Mucosa of rectum (tissue), 2 donors: ENCODE results near the gene RIN3.
A peak's percentile ranks its signal among the peaks of the same experiment; 100 is the strongest.

Experiments used
- H3K27ac ChIP-seq, 2 donors: one replicate each; pipeline ENCODE4 v1.7.0; 2013; ENCODE audit warnings: inconsistent platforms in 2 of 2, low read depth in 2 of 2, low read length in 2 of 2
- H3K27me3 ChIP-seq, 2 donors: one replicate each; pipeline ENCODE4 v1.7.0; 2013; ENCODE audit warnings: low read length in 2 of 2; ENCODE audit not compliant: control insufficient read depth in 2 of 2, insufficient read depth in 2 of 2
- H3K36me3 ChIP-seq, 2 donors: one replicate each; pipeline ENCODE4 v1.7.0; 2013; ENCODE audit warnings: low read length in 2 of 2; ENCODE audit not compliant: control insufficient read depth in 2 of 2, insufficient read depth in 2 of 2
- H3K4me1 ChIP-seq, 2 donors: one replicate each; pipeline ENCODE4 v1.7.0; 2013; ENCODE audit warnings: low read length in 2 of 2, mild to moderate bottlenecking in 1 of 2; ENCODE audit not compliant: control insufficient read depth in 2 of 2, insufficient read depth in 2 of 2
- H3K4me3 ChIP-seq, 2 donors: one replicate each; pipeline ENCODE4 v1.7.0; 2013; ENCODE audit warnings: low read length in 2 of 2
- H3K9ac ChIP-seq, 2 donors: one replicate each; pipeline ENCODE4 v1.7.0; 2013; ENCODE audit warnings: low read length in 2 of 2, low read depth in 1 of 2, mild to moderate bottlenecking in 1 of 2
- H3K9me3 ChIP-seq, 2 donors: one replicate each; pipeline ENCODE4 v1.7.0; 2013; ENCODE audit warnings: low read length in 2 of 2; ENCODE audit not compliant: control insufficient read depth in 2 of 2
- donor health status: healthy.
- donor health status: Normal muscosa, but diverticular disease.

The RIN3 gene

DNA sequence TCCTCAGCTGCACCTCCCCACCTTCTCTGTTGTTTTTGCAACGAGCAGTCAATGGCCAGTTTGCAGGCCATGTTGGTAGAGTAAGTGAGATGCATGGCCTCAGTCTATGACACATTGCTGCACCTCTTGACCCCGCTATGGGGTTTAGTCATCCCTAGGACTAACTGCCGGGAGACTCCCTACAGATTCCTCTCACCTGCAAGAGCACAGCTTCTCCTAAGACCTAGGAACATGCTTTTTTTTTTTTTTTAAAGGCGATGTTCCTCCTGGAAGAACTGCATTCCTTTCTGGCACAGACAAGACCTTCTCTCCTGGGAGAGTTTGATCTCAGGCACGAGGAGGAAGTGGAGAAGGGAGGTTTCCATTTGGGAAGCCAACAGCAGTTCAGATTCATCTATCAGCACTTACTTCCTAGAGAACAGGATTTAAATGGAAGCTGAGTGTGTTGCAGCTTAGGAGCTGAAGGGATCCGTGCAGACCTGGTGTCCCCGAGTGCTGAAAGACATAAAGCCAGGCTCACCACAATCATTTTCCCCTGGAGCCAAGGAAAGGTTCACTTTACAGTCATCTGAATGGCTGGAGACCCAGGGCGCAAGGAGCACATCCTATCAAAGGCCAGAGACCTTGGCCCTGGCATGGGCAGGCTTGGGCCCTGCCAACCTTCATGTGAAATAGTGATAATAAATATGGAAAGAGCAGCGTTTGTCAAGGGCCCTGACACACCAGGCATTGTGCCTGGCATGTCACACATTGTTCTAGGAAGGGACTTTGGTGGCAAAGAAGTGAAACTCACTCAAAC lies 130.8 kb downstream of the RIN3 start:
- peaks cover 7 to 19% of the 10 kb centered on the region in 2 donors for H3K36me3 ChIP-seq
- H3K4me1 ChIP-seq, result peaks cover 2 to 7% of the 10 kb centered on the region in 2 donors
- H3K27ac ChIP-seq, result no peak overlapping the region

DNA sequence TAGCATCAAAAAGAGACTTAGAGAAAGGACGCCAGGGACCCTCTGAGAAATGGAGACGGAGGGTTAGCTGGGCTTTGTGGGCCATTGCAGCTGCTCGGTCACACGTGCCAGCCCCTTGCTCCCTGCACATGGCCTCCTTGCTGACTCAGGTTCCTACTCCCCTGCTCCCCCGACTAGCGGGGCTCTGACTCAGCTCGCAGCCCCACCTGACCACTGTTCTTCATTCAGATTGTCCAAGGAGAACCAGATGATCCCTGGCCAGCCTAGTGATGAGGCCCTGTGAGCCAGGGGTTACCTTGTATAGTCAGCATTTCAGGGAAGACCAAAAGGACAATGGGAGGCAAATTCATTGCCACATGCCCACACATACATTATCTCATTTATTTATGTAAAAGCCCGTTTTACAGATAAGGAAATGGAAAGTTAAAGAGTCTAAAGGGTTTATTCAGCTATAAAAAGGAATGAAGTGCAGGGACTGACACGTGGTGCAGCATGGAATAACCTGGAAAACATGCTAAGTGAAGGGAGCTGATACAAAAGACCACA lies 131.5 kb downstream of the RIN3 start:
- Histone ChIP-seq H3K4me1 (peaks cover 2 to 9% of the 10 kb centered on the region in 2 donors), H3K9me3 (peaks cover 0 to 4% of the 10 kb centered on the region in 2 donors), H3K36me3 (peaks cover 7 to 19% of the 10 kb centered on the region in 2 donors), H3K9ac (no peak overlapping the region), H3K27ac (no peak overlapping the region), H3K27me3 (no peaks in the 10 kb centered on the region), H3K4me3 (no peak overlapping the region)

More for the DNA sequence above, 130.8 kb downstream of the RIN3 start:
- H3K4me3 ChIP-seq, result no peak overlapping the region
- H3K9ac ChIP-seq, result no peak overlapping the region
- H3K9me3 ChIP-seq, result peaks cover 0 to 4% of the 10 kb centered on the region in 2 donors
- H3K27me3 ChIP-seq, result no peaks in the 10 kb centered on the region

DNA sequence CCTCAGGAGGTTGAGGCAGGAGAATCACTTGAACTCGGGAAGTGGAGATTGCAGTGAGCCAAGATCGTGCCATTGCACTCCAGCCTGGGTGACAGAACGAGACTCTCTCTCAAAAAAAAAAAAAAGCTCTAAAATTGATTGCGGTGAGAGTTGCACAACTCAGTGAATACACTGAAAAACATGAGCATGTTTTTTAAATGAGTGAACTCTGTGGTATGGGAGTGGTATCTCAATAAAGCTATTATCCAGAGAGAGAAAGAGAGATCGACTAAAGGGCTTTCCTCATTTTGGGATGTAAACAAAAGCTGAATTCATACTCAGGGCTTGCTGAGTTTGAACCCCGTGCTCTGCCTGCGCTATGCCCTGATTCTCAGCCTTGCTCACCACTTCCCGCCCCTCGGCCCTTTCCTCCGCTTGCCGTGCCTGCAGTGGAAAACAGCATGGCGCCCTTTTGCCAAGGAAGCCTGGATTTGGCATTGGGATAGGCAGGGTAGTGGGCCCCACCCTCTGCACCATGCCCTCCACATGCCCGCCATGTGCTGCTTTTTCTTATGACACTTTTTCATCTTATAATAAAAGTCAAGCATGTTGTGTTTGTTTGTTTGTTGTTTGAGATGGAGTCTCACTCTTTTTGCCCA lies 132.4 kb downstream of the RIN3 start:
- Histone ChIP-seq H3K4me1 (peaks cover 7 to 13% of the 10 kb centered on the region in 2 donors), H3K9me3 (peaks cover 0 to 4% of the 10 kb centered on the region in 2 donors), H3K27ac (peak overlapping the region; percentile 60 to 83), H3K4me3 (no peak overlapping the region), H3K36me3 (peaks cover 7 to 19% of the 10 kb centered on the region in 2 donors), H3K9ac (no peak overlapping the region), H3K27me3 (no peaks in the 10 kb centered on the region)

DNA sequence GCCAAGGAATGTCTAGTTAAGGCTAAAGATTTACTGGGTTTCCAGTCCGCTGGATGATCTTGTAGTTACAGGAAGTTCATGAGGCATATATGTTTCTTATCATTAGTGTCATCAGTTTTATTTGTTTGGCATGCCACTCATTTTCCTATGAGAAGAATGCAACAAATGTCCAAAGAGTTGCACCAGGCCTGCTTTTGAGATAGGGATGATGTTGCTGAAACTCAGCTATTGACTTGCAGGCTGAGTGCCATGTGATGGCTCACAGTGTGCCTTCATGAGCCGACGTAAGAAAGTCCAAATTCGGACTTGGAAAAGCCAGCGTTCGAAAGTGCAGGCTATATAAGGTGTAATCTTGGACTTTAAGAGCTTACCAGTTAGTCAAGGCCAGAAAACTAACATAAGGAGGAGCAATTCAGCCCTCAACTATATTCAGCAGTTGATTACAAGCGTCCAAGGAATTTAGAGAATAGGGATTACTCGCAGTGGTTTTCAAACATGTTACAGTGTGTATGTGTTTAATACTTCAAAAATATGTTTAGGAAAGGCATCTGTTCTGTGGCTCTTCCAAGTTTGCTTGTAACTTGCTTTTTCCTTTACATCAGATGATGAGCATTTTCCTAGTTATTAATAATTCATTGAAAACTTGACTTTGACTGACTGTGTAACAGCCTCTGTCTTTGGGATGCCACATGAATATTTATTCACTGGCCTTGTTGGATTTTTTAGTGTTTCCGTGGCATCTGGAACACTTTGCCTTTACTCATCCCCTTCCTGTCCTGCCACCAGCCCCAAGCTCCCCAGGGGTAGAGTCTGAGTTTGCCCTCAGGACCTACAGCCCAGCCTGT lies 133.6 kb downstream of the RIN3 start:
- no peaks in the 10 kb centered on the region for H3K27me3 ChIP-seq
- H3K36me3 ChIP-seq, result peaks cover 7 to 16% of the 10 kb centered on the region in 2 donors
- H3K9ac ChIP-seq, result no peak overlapping the region
- H3K4me1 ChIP-seq, result peaks cover 8 to 13% of the 10 kb centered on the region in 2 donors
- peak overlapping the region; percentile 56 to 83 for H3K27ac ChIP-seq
- no peak overlapping the region for H3K4me3 ChIP-seq
- H3K9me3 ChIP-seq, result peaks cover 0 to 4% of the 10 kb centered on the region in 2 donors

DNA sequence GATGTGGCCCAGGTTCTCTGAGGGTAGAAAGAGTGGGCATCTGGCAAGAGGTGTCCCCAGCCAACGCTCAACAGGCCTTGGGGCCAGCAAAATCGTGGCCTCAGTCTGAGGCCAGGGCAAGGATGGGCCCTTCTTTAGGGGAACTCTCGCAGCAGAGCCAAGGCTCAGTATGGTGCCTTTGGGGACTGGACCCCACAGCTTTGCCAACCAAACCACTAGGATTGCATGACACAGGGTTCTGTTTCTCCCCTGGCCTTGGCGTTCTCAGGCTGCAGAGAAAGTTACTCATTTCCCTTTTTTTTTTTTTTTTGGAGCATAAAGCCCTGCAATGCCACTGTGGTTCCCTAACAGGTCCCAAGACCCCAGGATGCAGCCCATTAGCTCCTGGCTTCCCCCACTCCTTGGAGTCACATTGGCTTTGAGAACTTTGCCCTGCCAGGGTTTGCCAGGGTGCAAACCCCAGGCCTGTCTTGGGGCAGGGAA lies 134.3 kb downstream of the RIN3 start:
- Histone ChIP-seq H3K36me3 (peaks cover 7 to 13% of the 10 kb centered on the region in 2 donors), H3K4me1 (peaks cover 8 to 13% of the 10 kb centered on the region in 2 donors), H3K27ac (peak overlapping the region; percentile 56 to 83), H3K4me3 (no peak overlapping the region), H3K9me3 (peaks cover 0 to 4% of the 10 kb centered on the region in 2 donors), H3K27me3 (no peaks in the 10 kb centered on the region), H3K9ac (no peak overlapping the region)

DNA sequence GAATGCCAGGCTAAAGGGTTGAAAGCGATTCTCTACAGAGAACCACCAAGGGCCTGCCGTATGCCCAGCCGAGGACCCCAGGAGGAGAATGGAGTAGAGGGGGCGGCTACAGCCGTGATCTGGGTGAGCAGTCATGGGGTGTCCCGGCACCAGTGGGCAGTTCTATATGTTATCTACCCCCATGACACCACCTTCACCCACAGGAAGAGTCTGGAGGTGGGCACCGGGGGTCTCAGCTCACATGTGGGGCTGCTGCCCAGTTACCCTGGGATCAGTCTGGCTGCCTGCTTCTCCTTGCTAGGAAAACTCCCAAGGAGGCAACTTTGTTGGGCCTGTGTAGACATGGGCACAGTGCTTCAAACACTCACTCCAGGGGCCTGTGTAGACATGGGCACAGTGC lies 135.5 kb downstream of the RIN3 start:
- H3K27ac ChIP-seq, result peak overlapping the region; percentile 47 to 83
- no peaks in the 10 kb centered on the region for H3K27me3 ChIP-seq
- peaks cover 8 to 13% of the 10 kb centered on the region in 2 donors for H3K4me1 ChIP-seq
- peaks cover 0 to 4% of the 10 kb centered on the region in 2 donors for H3K9me3 ChIP-seq
- no peak overlapping the region for H3K4me3 ChIP-seq
- no peak overlapping the region for H3K9ac ChIP-seq
- H3K36me3 ChIP-seq, result peaks cover 9 to 12% of the 10 kb centered on the region in 2 donors

DNA sequence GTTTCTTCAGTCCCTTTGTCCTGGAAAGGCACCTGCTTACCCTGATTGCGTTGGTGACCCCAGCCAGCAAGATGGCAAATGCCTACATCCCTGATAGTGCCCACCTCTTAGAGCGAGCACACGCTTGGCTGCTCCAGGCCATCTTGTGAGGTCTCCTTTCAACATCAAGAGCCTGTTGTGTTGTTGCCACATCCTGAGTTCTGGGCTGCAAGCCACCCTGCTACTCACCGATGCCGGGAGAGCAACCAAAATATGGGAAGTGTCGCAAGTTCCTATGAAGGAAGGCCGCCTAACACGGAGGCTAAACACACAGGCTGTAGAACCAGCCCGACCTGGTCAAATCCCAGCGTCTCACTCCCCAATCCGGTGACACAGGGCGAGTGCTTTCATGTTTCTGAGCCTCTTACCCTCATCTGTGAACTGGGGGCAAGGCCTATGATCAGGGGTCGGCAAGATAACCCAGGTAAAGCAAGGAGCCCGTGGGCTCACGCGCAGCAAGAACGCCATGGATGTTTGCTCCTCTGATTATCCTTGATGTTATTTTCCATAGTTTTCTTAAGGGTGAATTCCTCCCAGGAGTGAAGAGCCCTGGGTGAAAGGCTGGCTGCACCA lies 136.5 kb downstream of the RIN3 start:
- Histone ChIP-seq H3K27me3 (no peaks in the 10 kb centered on the region), H3K27ac (peak overlapping the region; percentile 47 to 83), H3K4me1 (peaks cover 8 to 13% of the 10 kb centered on the region in 2 donors), H3K9me3 (peaks cover 0 to 2% of the 10 kb centered on the region in 2 donors), H3K36me3 (peaks cover 2 to 3% of the 10 kb centered on the region in 2 donors), H3K9ac (no peak overlapping the region), H3K4me3 (no peak overlapping the region)

DNA sequence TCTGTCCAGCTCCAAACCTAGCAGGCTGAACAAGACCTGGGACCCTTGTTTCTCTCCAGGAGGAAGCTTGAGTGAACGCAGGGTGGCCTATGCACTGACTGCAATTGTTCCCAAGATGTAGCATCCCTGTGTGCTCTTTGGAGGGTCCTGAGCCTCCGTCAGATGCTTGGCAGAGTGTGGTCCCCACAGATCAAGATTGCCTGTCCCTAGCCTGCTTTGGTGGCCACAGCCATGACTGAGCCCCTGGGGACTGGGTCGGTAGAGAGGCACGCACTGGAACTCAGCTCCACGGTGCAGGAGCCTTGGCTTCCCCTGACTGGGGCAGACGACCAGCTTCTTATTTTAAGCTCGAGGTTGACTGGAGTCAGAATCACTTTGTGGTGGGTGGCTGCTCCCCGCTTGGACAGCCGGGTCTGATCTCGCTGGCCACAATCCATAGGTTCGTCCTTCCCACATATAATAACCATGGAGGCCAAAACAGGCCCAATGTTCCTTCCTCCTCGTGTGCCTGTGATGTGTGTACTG lies 137.1 kb downstream of the RIN3 start:
- Histone ChIP-seq H3K27ac (peak overlapping the region; percentile 47 to 83), H3K9ac (peak overlapping the region in 1 of 2 donors; percentile 17), H3K36me3 (peaks cover 2 to 3% of the 10 kb centered on the region in 2 donors), H3K4me1 (peaks cover 9 to 13% of the 10 kb centered on the region in 2 donors), H3K9me3 (no peaks in the 10 kb centered on the region), H3K4me3 (no peak overlapping the region), H3K27me3 (no peaks in the 10 kb centered on the region)

DNA sequence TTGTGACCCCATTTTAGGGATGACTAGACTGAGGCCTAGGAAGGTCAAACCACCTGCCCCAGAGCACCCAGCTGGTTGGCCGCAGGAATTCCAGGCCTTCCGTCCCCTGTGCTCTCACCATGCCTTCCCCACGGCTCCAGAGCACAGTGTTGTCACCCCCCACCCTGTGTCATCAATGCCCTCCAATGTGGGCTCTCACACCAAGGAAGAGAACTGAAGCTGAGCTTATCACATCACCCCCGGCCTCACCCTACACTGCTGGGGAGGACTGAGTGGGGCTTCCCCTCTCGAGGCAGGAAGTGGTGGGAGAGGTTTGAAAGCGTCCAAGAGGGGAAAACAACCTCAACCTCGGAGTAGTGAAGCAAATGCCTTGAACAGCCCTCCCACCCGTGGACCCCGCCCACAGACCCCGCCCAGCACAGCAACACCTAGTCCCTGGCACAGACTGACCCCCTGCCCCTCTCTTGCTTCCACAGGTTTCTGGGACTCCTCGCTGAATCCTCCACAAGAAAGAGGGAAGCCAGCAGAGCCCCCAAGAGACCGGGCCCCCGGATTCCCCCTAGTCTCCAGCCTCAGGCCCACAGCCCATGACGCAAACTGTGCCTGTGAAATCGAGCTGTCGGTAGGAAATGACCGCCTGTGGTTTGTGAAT lies 137.7 kb downstream of the RIN3 start:
- no peaks in the 10 kb centered on the region for H3K9me3 ChIP-seq
- no peak overlapping the region for H3K9ac ChIP-seq
- peaks cover 2 to 3% of the 10 kb centered on the region in 2 donors for H3K36me3 ChIP-seq
- H3K27ac ChIP-seq, result peak overlapping the region; percentile 14 to 83
- peaks cover 9 to 13% of the 10 kb centered on the region in 2 donors for H3K4me1 ChIP-seq
- peak overlapping the region in 1 of 2 donors; percentile 13 for H3K4me3 ChIP-seq
- H3K27me3 ChIP-seq, result no peaks in the 10 kb centered on the region
